Liver (tissue), 3 donors: ENCODE data around the gene PPP2R2C.

Source experiments
- CTCF ChIP-seq: fragments of 150-350 bp; IDR thresholded peaks from 2 replicates; pipeline ENCODE4 v1.5.1; 2017; ENCODE audit warnings: improper control_type of control experiment, low read depth, low read length; ENCODE audit not compliant: missing input control
- FOXA2 ChIP-seq: IDR thresholded peaks from 2 replicates; pipeline ENCODE4 v1.6.1; 2016; ENCODE audit warnings: antibody characterized with exemption
- RAD21 ChIP-seq, 2 donors: IDR thresholded peaks; 2 replicates each; pipeline ENCODE4 v1.6.1; 2016; ENCODE audit warnings: antibody characterized with exemption in 2 of 2, mild to moderate bottlenecking in 2 of 2
- REST ChIP-seq: IDR thresholded peaks from 2 replicates; pipeline ENCODE4 v1.6.1; 2016; ENCODE audit warnings: antibody characterized with exemption, mild to moderate bottlenecking
- SP1 ChIP-seq: IDR thresholded peaks from 2 replicates; pipeline ENCODE4 v1.6.1; 2018; ENCODE audit warnings: antibody characterized with exemption, mild to moderate bottlenecking
- TAF1 ChIP-seq: conservative IDR thresholded peaks from 2 replicates; pipeline ENCODE4 v1.6.1; 2016; ENCODE audit warnings: antibody characterized with exemption, mild to moderate bottlenecking
- TF ChIP-seq, protein P1 (sequence below): IDR thresholded peaks from 2 replicates; pipeline ENCODE4 v1.6.1; 2016; ENCODE audit warnings: antibody characterized with exemption
- donor health status: healthy.
- donor health status: healthy.

GRCh38 chr4:6283282-6283681 lies 189.1 kb downstream of the PPP2R2C start:
- TF ChIP-seq CTCF, result no peak
- TF ChIP-seq RAD21 (IDR thresholded peaks at IDR 0.05), result no peak
- no peak for TF ChIP-seq FOXA2
- TF ChIP-seq REST, result no peak
- no peak for TF ChIP-seq TAF1
- TF ChIP-seq SP1, result no peak
- TF ChIP-seq, protein P1, sequence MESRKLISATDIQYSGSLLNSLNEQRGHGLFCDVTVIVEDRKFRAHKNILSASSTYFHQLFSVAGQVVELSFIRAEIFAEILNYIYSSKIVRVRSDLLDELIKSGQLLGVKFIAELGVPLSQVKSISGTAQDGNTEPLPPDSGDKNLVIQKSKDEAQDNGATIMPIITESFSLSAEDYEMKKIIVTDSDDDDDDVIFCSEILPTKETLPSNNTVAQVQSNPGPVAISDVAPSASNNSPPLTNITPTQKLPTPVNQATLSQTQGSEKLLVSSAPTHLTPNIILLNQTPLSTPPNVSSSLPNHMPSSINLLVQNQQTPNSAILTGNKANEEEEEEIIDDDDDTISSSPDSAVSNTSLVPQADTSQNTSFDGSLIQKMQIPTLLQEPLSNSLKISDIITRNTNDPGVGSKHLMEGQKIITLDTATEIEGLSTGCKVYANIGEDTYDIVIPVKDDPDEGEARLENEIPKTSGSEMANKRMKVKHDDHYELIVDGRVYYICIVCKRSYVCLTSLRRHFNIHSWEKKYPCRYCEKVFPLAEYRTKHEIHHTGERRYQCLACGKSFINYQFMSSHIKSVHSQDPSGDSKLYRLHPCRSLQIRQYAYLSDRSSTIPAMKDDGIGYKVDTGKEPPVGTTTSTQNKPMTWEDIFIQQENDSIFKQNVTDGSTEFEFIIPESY, result no peak
